Parietal lobe (tissue), 2 donors: ENCODE measurements around the gene LDLRAD4. TPM values are rescaled to one million over a fixed set of nuclear protein-coding genes. Genes with fewer than 3 reads are reported as not detected.

Experiments used
- small RNA-seq: library from RNA; depleted of rRNA; stranded (forward); fragments of <200 nt; gene quantifications from one replicate; pipeline ENCODE3, GENCODE V24; 2014; ENCODE audit warnings: low replicate concordance
- total RNA-seq: library from RNA; depleted of rRNA; stranded (reverse); fragments of >200 nt; gene quantifications from one replicate; pipeline ENCODE4 v1.2.3, GENCODE V29; 2014

Gene LDLRAD4
- 299 TPM for total RNA-seq

GRCh38 chr18:13218368-13218991 is at the start of gene LDLRAD4:
Gene LDLRAD4 (plus strand): TSS chr18:13218760.

Small RNA genes within 50 kb of the gene (small RNA-seq; reads per million reads assigned to genes)
- gene MIR4526, result not detected
- gene MIR5190, result not detected

Other genes starting within 250 kb of the LDLRAD4 start
- 79.8 TPM for gene CEP192, start 227.4 kb upstream of the LDLRAD4 start, total RNA-seq